ENCODE measurements around the gene PTPRG. TPM values are rescaled to one million over a fixed set of nuclear protein-coding genes. Genes with fewer than 3 reads are reported as not detected.
A peak's percentile ranks its signal among the peaks of the same experiment; 100 is the strongest.

PTPRG gene
- total RNA-seq, 2 donors from 2014 or later: not detected

DNA sequence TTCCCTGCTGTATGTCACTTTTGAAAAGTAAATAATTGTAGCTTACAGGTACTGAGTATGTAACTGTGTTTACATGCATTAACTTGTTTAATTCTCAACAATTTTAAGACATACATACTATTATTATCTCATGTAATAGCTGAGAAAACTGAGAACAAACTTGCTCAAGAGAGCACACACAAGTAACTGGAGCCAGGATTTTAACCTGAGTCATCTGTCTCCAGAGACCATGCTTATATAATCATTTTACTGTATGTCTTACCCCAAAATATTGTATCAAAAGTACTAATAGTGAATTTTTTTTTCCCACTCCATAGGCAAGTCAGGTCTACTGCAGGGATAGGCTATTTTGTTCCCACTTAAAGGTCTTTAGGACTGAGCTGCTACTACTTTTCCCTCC lies 716.6 kb downstream of the PTPRG start:
- peaks cover 3% of the 10 kb centered on the region for H3K27me3 Mint-ChIP-seq
- no peak overlapping the region for H3K4me3 Mint-ChIP-seq
- no peaks in the 10 kb centered on the region for H3K9me3 Mint-ChIP-seq
- H3K4me1 Mint-ChIP-seq: no peaks in the 10 kb centered on the region
- no peaks in the 10 kb centered on the region for H3K36me3 Mint-ChIP-seq (ENCODE audit: low read depth)
- ATAC-seq (replicated peaks): no peak
- H3K27ac Mint-ChIP-seq: no peak overlapping the region

DNA sequence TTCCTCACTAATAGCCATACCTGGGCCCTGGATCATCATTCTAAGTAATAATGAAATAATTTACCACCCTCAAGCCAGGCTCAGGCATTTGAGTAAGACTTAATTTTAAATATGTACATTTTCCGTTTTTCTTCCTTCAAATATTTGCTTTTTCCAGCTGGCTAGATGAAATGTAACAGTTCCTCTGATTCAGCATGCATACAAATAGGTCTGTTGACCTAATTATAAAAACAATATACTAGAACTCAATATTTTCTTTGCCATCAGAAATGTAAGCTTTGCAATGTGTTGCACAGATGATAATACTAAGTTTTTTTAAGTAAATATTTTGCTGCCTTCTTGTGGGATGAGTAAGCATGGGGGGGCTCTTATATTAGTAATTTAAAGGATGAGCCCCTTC lies 720.4 kb downstream of the PTPRG start:
- Mint-ChIP-seq H3K9me3 (no peaks in the 10 kb centered on the region), H3K27me3 (peaks cover 6% of the 10 kb centered on the region), H3K4me3 (no peak overlapping the region), H3K27ac (no peak overlapping the region), H3K4me1 (no peaks in the 10 kb centered on the region), H3K36me3 (ENCODE audit: low read depth) (no peaks in the 10 kb centered on the region)
- ATAC-seq (replicated peaks): no peak

DNA sequence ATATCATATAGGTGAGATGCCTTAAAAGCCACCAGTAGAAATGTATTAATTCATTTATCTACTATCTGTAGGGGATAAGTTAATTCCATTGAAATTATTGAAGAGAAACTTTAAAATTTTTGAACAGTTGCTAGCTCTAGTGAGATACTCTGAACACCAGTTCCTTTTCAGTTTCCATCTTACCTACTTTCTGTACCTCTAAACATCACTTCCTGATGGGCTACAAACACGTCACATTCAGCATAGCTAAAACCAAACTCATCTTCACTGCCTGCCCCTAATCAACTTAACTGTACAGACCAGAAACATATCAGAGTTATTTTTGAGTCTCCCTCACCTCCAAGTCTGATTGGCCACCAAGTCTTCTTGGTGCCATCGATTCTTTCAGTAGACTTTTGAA lies 723.1 kb downstream of the PTPRG start:
- Mint-ChIP-seq H3K27me3 (peaks cover 6% of the 10 kb centered on the region), H3K9me3 (no peaks in the 10 kb centered on the region), H3K4me3 (no peak overlapping the region), H3K4me1 (no peaks in the 10 kb centered on the region), H3K36me3 (ENCODE audit: low read depth) (no peaks in the 10 kb centered on the region), H3K27ac (no peak overlapping the region)
- ATAC-seq (replicated peaks): no peak

DNA sequence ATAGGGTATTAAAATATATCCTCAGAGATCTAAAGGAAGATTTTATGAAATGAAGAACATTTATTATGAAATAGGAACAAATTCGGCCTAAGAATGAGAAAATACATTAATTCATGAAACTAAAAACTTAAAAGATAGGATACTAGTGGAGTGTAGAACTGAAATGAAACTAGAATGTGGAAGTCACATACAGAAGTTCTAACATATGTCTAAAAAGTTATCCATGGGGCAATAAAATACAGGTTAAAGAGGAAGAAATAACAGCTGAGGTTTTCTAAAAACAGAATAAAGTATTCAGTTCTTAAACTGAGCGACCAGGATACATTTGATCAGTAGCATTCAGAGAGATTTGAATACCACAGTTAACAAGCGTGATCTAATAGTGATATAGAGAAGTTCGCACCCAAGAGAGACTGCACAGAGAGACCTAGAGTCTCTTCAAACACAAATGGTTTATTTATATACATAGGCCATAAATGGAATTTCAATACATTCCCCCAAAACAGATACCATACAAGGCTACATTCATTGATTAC lies 726.1 kb downstream of the PTPRG start:
- no peaks in the 10 kb centered on the region for H3K9me3 Mint-ChIP-seq
- H3K36me3 Mint-ChIP-seq (ENCODE audit: low read depth): no peaks in the 10 kb centered on the region
- H3K4me1 Mint-ChIP-seq: no peaks in the 10 kb centered on the region
- peaks cover 3% of the 10 kb centered on the region for H3K27me3 Mint-ChIP-seq
- no peak overlapping the region for H3K27ac Mint-ChIP-seq
- ATAC-seq (replicated peaks): no peak
- H3K4me3 Mint-ChIP-seq: no peak overlapping the region

DNA sequence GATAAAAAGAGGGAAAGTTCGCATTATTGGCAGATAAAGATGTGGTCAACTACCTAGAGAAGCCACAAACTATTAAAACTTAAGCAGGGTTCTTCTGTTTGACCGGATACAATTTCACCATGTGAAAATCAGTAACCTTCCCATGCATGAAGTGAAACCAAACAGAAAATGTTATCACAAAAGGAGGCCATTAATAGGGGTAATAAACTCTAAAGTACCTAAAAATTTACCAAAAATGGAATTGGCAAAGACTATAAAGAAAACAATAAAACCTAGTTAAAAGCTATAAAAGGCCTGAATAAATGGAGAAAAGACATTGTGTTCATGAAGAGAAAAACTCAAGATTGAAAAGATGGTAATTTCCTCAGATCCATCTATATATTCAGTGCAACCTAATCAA lies 728.6 kb downstream of the PTPRG start:
- H3K4me3 Mint-ChIP-seq: no peak overlapping the region
- no peaks in the 10 kb centered on the region for H3K36me3 Mint-ChIP-seq (ENCODE audit: low read depth)

DNA sequence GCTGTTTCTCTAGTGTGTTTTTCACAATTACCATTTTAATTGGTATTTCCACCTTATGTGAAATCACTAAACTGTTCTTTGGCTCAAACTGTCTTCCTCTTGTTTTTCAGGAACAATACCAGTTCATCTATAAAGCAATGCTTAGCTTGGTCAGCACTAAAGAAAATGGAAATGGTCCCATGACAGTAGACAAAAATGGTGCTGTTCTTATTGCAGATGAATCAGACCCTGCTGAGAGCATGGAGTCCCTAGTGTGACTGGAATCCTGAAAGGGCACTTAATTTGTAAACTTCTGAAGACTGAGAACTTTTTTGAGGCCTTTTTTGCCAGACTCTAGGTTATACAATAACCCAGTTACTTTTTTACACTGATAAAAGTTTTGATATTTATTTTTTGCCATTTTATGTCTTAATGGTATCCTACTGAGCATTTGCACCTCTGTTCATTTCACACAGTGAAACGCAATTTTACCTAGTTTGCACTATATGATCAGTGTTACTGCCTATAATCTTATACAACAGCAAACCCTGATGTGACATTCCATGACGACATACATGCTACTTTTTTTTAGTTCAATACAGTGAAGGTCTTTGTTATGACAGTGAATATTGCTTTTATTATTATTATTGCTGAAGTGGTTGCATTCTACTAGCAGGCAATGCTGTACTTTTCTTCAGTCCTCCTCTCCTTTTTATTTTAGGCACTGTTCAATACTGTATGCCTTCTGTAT lies 731.8 kb downstream of the PTPRG start:
- no peak overlapping the region for H3K27ac Mint-ChIP-seq
- ATAC-seq (replicated peaks): no peak
- H3K36me3 Mint-ChIP-seq (ENCODE audit: low read depth): no peaks in the 10 kb centered on the region
- H3K27me3 Mint-ChIP-seq: no peaks in the 10 kb centered on the region
- no peaks in the 10 kb centered on the region for H3K4me1 Mint-ChIP-seq
- H3K9me3 Mint-ChIP-seq: no peaks in the 10 kb centered on the region
- no peak overlapping the region for H3K4me3 Mint-ChIP-seq

More for the DNA sequence above, 728.6 kb downstream of the PTPRG start:
- H3K4me1 Mint-ChIP-seq: no peaks in the 10 kb centered on the region
- H3K27me3 Mint-ChIP-seq: no peaks in the 10 kb centered on the region
- ATAC-seq (replicated peaks): no peak
- H3K27ac Mint-ChIP-seq: no peak overlapping the region
- H3K9me3 Mint-ChIP-seq: no peaks in the 10 kb centered on the region

DNA sequence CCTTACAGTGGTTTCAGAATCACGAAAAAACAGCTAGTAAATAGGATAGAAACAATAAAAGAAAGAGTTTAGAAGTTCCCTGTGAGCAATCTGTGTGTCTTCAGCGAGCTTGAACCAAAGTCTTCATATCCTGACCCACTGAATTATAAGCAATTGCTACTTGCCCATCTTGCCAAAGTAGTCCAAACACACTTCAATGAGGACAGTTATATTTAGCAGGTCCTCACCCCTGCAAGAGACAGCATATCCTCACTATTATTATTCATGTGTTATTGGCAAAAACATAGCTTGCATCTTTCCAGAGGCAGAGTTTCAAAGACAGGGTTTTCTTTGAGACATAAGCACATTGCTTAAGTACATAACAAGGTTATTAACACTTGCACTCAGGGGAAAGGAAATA lies 734.2 kb downstream of the PTPRG start:
- H3K27me3 Mint-ChIP-seq: no peaks in the 10 kb centered on the region
- ATAC-seq (replicated peaks): no peak
- no peak overlapping the region for H3K27ac Mint-ChIP-seq
- no peak overlapping the region for H3K4me3 Mint-ChIP-seq
- no peaks in the 10 kb centered on the region for H3K36me3 Mint-ChIP-seq (ENCODE audit: low read depth)
- H3K4me1 Mint-ChIP-seq: no peaks in the 10 kb centered on the region
- H3K9me3 Mint-ChIP-seq: no peaks in the 10 kb centered on the region

DNA sequence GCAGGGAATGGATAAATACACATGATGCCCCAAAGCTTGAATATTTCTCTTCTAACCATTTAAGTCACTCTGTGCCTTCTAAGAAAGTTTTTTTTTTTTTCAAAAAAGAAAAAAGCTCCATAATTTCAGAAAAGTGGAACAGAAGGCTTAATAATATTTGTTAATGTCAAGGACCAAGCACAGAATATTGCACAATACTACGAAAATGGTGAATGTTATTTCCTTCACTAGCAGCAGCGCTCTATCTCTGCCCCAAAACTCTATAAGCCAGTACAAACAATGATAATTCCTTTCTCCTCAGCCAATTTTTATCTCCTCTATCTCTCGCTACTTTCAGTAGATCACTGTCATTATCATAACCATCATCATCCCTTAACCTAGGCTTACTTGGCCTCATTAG lies 739.2 kb downstream of the PTPRG start:
- no peaks in the 10 kb centered on the region for H3K4me1 Mint-ChIP-seq
- H3K36me3 Mint-ChIP-seq (ENCODE audit: low read depth): no peaks in the 10 kb centered on the region
- peaks cover 12% of the 10 kb centered on the region for H3K9me3 Mint-ChIP-seq
- no peak overlapping the region for H3K27ac Mint-ChIP-seq
- no peaks in the 10 kb centered on the region for H3K27me3 Mint-ChIP-seq
- H3K4me3 Mint-ChIP-seq: no peak overlapping the region
- no peak for ATAC-seq (replicated peaks)

DNA sequence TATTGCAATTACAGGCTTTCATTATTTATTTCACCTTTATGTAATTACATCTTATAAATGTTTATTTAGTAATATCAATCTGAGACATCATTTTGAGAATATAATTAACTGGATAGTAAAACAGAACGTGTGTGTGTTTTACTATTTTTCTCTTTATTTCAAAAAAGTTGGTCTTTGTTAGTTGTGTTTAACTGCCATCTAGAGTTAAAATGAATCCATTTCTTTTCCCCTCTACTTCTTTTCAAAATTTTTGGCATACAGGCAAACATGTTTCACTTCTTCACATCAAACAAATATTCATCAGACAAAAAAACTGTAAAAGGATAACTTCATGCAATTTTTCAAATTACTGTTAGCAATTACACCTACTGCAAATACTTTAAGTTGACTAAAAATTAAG lies 750.8 kb downstream of the PTPRG start:
- no peaks in the 10 kb centered on the region for H3K36me3 Mint-ChIP-seq (ENCODE audit: low read depth)
- peaks cover 7% of the 10 kb centered on the region for H3K27me3 Mint-ChIP-seq
- no peak overlapping the region for H3K27ac Mint-ChIP-seq
- H3K9me3 Mint-ChIP-seq: peaks cover 5% of the 10 kb centered on the region
- peaks cover 3% of the 10 kb centered on the region for H3K4me1 Mint-ChIP-seq
- ATAC-seq (replicated peaks): no peak
- H3K4me3 Mint-ChIP-seq: no peak overlapping the region

DNA sequence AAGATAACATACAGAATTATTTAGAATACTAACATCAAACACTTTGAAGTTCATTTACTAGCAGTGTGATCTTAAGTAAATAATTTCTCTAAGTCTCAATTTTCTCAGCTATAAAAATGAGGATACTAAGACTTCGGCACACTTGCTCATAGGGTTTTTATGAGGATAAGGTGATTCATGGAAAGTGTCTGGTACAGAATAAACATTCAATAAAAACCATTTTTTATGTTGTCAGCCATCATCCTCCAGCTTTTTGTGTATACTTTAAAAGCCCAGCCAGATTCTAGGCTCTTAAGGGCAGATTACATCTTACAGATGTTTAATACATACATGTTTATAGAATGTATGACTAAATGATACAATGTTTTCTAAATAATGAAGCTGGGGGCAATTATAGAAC lies 755.2 kb downstream of the PTPRG start:
- Mint-ChIP-seq H3K27me3 (peaks cover 10% of the 10 kb centered on the region), H3K9me3 (peaks cover 9% of the 10 kb centered on the region), H3K27ac (no peak overlapping the region), H3K36me3 (ENCODE audit: low read depth) (peaks cover 28% of the 10 kb centered on the region), H3K4me1 (peaks cover 3% of the 10 kb centered on the region), H3K4me3 (no peak overlapping the region)
- no peak for ATAC-seq (replicated peaks)

DNA sequence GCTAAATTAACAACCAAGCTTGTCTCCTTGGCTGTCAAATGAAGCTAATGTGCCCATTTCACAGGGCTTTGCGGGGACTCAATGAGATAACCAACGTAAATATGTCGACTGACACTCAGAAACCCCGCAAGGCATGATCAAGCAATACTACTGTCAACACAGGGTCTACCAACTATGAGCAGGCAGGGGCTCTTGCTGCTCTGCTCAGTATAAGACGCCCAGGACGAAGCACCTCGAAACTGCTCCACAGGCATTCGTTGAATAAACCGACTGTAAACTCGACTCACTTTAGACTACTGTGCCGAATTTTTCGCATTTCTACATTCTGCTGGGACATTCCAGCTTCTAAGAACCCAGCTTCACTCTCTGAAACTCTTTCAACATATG lies 757.0 kb downstream of the PTPRG start:
- Mint-ChIP-seq H3K36me3 (ENCODE audit: low read depth) (peaks cover 46% of the 10 kb centered on the region), H3K4me3 (peak overlapping the region; percentile 89), H3K4me1 (peaks cover 3% of the 10 kb centered on the region), H3K27ac (peak overlapping the region; percentile 94), H3K9me3 (peaks cover 9% of the 10 kb centered on the region), H3K27me3 (peaks cover 10% of the 10 kb centered on the region)
- no peak for ATAC-seq (replicated peaks)

DNA sequence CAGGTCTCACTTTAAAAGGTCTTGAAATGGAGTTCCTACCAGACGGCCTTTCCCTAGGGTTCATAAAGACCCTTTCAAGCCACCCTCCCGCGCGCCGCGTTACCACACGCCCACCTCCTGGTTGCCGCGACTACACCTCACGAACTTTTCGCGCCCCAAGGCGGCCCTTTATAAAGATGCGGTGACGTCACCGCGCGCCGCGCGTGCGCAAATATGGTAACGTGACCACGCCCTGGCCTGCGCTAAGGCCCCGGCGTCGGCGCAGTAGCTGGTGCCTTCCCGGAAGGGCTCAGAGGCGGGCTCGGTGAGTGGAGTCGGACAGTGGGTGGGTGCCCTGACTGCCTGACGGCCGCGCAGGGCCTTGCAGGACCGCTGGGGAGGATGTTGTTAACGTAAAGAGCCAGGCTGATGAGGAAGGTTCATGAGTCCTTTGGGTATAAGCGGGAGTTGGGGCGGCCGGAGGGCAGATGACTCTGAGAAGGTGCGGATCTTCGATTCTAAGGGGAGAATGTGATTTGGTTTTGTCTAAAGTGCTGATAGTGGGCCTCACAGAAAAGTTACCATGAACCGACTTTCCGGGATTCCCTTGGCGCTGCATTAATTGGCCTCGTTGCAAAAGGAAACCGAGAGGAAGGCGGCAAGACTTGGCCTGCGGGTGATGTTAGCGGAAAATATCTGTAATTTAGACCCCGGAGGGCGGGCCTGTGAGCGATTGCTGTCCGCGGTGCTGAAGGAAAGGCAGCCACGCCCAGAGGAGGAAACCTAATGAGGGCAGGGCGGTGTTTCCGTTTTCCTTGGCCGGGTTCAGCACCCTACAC lies 757.6 kb downstream of the PTPRG start:
- H3K36me3 Mint-ChIP-seq (ENCODE audit: low read depth): peaks cover 52% of the 10 kb centered on the region

DNA sequence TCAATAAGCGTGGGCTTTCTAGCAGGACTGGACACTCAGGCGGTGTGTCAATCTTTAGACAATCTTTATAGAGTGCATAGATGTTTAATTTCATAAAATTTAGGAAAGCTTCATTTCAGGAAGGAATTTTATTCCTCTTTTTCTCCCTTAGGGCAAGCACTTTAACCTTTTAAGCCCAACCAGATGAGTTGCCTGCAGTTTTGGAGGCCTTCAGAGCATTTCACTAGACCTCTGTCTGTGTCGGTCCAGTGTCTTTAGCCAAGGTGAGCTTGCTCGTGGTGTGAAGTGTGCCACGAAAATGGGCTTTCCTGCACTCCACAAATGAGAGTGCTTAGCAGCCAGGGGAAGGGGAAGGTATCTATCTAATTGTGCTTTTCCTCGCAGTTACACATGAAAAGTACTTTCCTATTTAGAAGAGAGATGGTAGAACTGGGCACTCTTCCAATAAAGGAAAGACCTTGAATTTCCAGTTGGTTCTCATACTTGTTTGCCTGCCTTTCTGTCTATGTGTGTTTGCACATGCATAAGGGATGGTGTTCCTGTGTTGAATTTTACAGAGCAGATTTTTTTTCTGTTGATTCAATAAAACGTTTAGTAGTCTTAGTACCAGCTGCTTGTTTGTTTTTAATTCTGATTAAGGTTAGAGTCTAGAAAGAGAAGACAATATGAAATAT lies 758.3 kb downstream of the PTPRG start:
- Mint-ChIP-seq H3K27me3 (peaks cover 6% of the 10 kb centered on the region), H3K27ac (peak overlapping the region; percentile 94), H3K9me3 (peaks cover 6% of the 10 kb centered on the region), H3K4me3 (peak overlapping the region; percentile 89), H3K4me1 (peaks cover 2% of the 10 kb centered on the region), H3K36me3 (ENCODE audit: low read depth) (peaks cover 59% of the 10 kb centered on the region)
- no peak for ATAC-seq (replicated peaks)

More for the DNA sequence above, 757.6 kb downstream of the PTPRG start:
- Mint-ChIP-seq H3K9me3 (peaks cover 9% of the 10 kb centered on the region), H3K4me3 (peak overlapping the region; percentile 89), H3K27me3 (peaks cover 10% of the 10 kb centered on the region), H3K4me1 (peaks cover 3% of the 10 kb centered on the region), H3K27ac (peak overlapping the region; percentile 94)
- ATAC-seq (replicated peaks): peak; percentile 97

DNA sequence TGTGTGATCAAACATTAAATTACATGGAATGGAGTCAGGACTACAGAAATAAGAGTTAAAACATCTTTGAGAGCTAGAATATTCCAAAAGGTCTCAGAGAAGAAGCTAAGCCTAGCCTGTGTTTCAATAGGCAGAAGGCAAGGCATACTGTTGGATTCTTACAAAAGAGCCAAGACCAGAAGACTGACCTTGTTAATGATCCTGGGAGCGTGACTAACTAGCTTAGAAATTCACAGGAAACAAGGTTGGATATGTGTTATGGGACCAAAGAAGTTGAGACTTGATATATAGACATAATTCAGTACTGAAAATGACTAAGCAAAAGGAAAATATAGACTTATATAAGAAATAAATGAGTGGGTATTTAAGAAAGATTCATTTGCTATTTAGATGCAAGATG lies 761.9 kb downstream of the PTPRG start:
- H3K4me3 Mint-ChIP-seq: no peak overlapping the region
- H3K9me3 Mint-ChIP-seq: peaks cover 4% of the 10 kb centered on the region
- H3K4me1 Mint-ChIP-seq: no peaks in the 10 kb centered on the region
- no peak for ATAC-seq (replicated peaks)
- H3K27ac Mint-ChIP-seq: no peak overlapping the region
- no peaks in the 10 kb centered on the region for H3K27me3 Mint-ChIP-seq
- H3K36me3 Mint-ChIP-seq (ENCODE audit: low read depth): peaks cover 85% of the 10 kb centered on the region
